DND-41 (cell line): ENCODE data around the gene DTNB.
"Not testable (repeated sequence)": the region's sequence is repeated elsewhere in the genome, so short reads cannot be mapped to it uniquely, and the experiment has no call there.

Experiments
- CTCF ChIP-seq: IDR thresholded peaks from 2 replicates; pipeline ENCODE4 v1.5.1; 2012; ENCODE audit warnings: borderline replicate concordance, low read length, moderate library complexity, mild to moderate bottlenecking; ENCODE audit not compliant: poor library complexity, severe bottlenecking; ENCODE audit errors: extremely low read depth
- EZH2 ChIP-seq: IDR thresholded peaks from 3 replicates; pipeline ENCODE4 v1.6.1; 2012; ENCODE audit warnings: borderline replicate concordance, low read depth, mild to moderate bottlenecking, moderate library complexity, low read length, inconsistent platforms; ENCODE audit not compliant: severe bottlenecking

- TF ChIP-seq CTCF, EZH2: not testable (repeated sequence)
Measured at GRCh38 chr2:25534937-25535336, 138.4 kb downstream of the DTNB start.
